CD4-positive, alpha-beta T cell treated with Interleukin-17A for 1 hour (primary cell): ENCODE data around the gene NUP43.
"Not testable (repeated sequence)": the region's sequence is repeated elsewhere in the genome, so short reads cannot be mapped to it uniquely, and the experiment has no call there.

Experiments used
- DNase-seq: peaks from one replicate; pipeline ENCODE4 v3.0.0-alpha.2; 2020

NUP43 gene

DNA sequence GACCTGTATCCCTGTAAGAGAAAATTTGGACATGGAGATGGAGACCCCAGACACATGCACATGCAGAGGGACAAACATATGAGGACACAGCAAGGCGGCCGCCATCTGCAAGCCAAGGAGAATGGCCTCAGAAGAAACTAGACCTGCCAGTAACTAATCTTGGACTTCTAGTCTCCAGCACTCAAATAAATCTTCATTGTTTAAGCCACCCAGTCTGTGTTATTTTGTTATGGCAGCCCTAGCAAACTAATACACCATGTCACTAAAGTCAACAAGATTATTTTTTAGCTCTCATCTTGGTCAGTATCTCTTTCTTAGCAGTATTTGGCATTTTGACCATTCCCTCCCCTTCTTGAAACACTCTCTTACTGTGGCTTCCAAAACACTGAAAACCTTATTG lies 55.1 kb downstream of the NUP43 start:
- no peak for DNase-seq

DNA sequence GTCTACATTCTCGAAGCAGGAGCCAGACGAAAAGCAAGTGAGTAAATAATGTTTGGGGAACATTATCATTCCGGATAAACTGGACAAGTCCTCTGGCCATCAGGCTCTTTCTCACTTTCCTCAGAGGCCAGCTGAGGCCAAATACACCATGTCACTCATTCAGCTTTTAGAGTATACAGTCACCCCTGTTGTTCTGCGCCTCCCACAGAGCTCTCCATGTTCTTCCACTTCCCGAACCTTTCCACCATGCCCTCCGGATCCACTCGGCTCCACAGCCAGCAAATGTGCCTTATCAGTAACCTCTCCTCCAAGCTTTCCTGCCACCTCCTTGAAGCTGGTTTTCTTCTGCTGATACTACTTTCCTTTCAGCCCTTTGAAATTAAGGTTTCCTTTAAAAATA lies 60.1 kb downstream of the NUP43 start:
- no peak for DNase-seq

DNA sequence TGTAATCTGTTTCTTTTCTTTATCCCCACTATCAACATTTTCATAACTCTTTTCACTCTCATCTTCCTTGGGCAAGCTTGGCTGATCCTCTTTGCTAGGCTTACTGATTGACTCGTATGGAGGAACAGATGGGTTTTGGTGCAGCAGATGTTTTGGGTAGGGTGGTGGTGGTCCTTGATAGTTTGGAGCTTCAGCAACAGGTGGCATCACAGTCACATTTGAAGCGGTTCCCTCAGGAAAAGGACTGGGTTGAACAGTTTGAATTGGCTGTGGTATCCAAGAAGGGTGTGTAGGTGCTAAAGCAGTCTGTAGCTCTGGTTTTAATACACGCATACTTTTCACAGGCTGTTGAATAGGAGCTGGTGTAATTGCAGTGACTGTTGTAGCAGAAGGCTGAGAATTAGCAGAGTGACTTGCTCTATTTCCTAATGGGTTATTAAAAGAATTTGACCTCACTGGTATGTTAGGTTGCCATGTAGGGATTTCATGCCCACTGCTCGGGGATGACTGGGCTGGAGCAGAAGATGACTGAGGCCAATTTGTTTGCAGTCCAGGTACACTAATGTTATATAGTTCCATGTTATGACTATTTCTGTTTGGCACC lies 63.0 kb downstream of the NUP43 start:
- no peak for DNase-seq

DNA sequence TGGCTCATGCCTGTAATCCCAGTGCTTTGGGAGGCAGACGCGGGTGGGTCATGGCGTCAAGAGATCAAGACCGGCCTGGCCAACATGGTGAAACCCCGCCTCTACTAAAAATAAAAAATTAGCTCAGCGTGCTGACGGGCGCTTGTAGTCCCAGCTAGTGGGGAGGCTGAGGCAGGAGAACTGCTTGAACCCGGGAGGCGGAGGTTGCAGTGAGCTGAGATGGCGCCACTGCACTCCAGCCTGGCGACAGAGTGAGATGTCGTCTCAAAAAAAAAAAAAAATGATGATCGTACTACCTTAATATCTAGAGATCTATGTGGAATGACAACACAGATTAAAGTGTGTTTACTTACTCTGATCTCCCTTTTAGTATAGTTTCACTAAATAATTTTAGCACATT lies 64.5 kb downstream of the NUP43 start:
- not testable (repeated sequence) for DNase-seq

DNA sequence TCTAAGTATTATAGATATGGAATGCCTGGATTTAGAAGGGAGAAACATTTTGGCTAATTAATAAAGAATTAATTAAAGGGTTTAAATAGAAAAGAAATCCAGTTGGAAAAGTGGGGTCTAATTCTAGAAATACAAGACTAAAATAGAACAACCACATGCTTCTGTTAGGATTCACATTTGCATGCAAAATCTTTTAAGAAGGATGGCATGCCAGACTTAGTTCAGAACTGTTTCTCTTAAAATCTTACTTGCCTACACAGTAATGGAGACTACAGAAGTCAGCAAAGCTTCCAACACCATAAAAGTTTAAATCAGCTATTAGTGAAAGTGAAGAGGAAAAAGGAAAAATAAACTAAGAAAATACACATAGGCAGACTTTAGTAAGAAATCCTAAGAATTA lies 65.1 kb downstream of the NUP43 start:
- no peak for DNase-seq

DNA sequence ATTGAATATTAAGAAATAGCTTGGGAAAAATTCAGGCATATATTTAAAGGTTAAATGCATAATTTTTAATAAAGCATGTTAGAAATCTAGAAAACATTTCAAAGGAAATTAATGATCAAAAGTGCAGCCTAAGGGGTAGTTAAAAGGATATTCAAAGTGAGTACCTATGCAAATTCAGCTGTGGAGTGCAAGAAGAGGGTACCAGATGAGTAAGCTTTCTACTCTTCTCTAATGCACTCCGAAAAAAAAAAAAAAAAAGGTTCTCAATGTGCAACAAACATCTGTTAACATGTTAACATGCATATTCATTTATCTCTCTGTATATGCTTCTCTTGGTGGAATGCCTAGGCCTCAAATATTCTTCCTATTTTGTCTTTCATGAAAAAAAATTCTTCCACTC lies 65.8 kb downstream of the NUP43 start:
- DNase-seq, result no peak
